Endothelial cell of umbilical vein (primary cell): ENCODE data around the gene TIPIN.

Experiments
- MYC ChIP-seq: IDR thresholded peaks from one replicate; pipeline ENCODE4 v1.6.1; 2011; ENCODE audit warnings: mild to moderate bottlenecking, low read depth, low read length
- POLR2A ChIP-seq: IDR thresholded peaks from 2 replicates; pipeline ENCODE4 v1.6.1; 2012; ENCODE audit warnings: low read depth, mild to moderate bottlenecking, control low read depth, low read length
- POLR2AphosphoS5 ChIP-seq: IDR thresholded peaks from 2 replicates; pipeline ENCODE4 v1.6.1; 2012; ENCODE audit warnings: low read depth, mild to moderate bottlenecking, control low read depth, low read length, moderate library complexity; ENCODE audit not compliant: insufficient read depth
- TF ChIP-seq, protein P1 (sequence below), 2 donors: IDR thresholded peaks; 1 replicate in 1 of 2; 2 replicates in 1 of 2; pipeline ENCODE4 v1.5.1; 2011; ENCODE audit warnings: low read length in 2 of 2, mild to moderate bottlenecking in 2 of 2, moderate library complexity in 2 of 2, control low read depth in 1 of 2, inconsistent platforms in 1 of 2, low read depth in 1 of 2; ENCODE audit not compliant: insufficient read depth in 1 of 2; ENCODE audit errors: extremely low read depth in 1 of 2

DNA sequence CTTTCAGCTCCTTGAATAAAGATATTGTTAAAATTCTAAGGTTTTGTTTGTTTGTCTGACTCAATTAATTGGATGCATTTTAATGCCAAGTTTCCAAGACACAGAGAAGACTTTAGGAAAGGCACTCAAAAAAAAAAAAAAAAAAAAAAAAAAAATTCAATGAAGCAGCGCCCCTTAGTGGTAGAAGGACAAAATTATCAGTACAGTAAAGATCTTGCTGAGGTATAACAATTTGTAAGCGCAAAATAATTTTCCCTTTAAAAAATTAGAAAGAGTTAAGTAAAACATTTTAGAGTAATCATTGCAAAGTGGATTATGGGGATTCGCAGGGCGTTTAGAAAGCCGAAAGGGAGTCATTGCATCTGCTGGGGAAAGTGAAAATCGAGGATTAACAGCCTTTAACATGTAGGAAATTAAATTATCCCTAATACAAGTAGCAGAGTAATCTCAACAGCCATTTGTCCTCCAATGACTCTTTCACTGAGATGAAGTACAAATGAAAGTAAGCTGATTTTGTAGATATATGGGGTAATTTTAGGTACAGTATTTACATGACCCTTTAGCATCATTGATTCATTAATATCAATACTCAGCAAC lies 68.9 kb downstream of the TIPIN start:
- TF ChIP-seq, protein P1, sequence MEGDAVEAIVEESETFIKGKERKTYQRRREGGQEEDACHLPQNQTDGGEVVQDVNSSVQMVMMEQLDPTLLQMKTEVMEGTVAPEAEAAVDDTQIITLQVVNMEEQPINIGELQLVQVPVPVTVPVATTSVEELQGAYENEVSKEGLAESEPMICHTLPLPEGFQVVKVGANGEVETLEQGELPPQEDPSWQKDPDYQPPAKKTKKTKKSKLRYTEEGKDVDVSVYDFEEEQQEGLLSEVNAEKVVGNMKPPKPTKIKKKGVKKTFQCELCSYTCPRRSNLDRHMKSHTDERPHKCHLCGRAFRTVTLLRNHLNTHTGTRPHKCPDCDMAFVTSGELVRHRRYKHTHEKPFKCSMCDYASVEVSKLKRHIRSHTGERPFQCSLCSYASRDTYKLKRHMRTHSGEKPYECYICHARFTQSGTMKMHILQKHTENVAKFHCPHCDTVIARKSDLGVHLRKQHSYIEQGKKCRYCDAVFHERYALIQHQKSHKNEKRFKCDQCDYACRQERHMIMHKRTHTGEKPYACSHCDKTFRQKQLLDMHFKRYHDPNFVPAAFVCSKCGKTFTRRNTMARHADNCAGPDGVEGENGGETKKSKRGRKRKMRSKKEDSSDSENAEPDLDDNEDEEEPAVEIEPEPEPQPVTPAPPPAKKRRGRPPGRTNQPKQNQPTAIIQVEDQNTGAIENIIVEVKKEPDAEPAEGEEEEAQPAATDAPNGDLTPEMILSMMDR (IDR thresholded peaks at IDR 0.05; ENCODE audit: extremely low read depth in 1 of 2, insufficient read depth in 1 of 2, low read depth in 1 of 2, low read length in 2 of 2): peak; percentile 24 to 35
- TF ChIP-seq MYC: no peak
- no peak for TF ChIP-seq POLR2AphosphoS5
- TF ChIP-seq POLR2A: no peak
